Measurements from ENCODE around the gene AP3D1.

GRCh38 chr19:2129486-2129885 is 21.9 kb downstream of the AP3D1 start:
- TF ChIP-seq CTCF (IDR thresholded peaks at IDR 0.05; ENCODE audit: insufficient read depth, low read depth, low read length) (no peak), EZH2 (IDR thresholded peaks at IDR 0.05; ENCODE audit: insufficient read depth, low read length) (no peak)

All from astrocyte (in vitro differentiated cells and primary cell).